AG08395 (cell line): ENCODE measurements around the gene PPP3CB.

ENCODE experiments used
- DNase-seq: peaks from one replicate; pipeline ENCODE4 v3.0.0; 2012; ENCODE audit warnings: mixed read lengths, low spot score

PPP3CB gene

DNA sequence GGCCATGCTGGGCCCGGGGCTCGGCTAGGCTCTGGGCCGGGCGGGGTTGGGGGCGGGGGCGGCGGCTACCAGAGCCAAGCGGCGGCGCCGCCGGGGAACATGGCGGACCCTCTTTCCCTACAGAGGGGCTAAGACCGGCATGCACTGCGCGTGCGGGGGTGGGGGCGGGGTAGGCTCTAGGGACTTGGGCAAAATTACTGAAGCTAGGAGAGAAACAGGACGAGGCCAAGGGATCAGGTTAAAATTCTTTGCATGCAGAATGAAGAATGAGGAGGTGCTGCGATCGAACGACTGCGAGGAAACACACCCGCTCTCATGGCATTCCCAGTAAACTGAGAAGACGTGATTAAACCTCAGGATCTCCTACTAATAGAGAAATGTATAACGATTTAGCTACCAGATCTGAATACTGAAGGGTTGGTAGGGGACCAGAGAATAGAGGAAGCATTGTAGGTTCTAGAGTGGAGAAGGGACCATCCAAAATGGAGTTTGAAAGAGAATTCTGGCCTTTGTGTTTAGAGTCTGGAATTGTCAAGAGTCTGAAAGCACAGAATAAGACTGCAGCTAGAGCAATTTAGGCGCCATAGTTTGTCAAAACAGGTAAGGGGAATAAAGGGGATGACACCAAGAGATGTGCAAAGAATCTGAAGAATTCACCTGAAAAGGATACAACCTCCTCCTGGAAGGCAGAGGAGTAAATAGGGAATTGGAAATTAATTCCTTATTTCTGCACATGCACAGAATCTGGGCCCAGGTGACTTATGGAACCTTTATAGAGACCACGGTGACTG is at the start of gene PPP3CB:
TSS of gene PPP3CB (minus strand) at position 141 of the 791 bp plus-strand sequence. CDS start at position 6, 135 bp downstream.
- peak; percentile 97 for DNase-seq

DNA sequence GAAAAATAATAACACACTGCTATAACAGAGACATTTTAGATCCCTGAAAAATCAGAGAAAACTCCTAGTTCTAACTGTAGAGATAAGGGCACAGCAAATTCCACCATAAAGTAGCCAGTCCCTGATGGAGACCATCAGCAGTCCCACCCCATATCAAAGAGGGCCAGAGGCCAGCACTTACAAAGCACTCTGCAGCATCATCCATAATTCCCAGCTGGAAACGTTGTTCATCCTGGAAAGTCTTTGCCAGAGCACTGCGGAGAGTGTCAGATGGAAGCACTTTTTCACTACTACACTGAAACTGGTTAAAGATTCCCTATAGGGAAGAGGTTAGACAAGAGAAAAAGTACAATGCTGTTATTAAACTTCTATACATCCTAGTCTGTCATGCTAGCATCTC is 49.5 kb upstream of the PPP3CB start:
- DNase-seq = no peak

DNA sequence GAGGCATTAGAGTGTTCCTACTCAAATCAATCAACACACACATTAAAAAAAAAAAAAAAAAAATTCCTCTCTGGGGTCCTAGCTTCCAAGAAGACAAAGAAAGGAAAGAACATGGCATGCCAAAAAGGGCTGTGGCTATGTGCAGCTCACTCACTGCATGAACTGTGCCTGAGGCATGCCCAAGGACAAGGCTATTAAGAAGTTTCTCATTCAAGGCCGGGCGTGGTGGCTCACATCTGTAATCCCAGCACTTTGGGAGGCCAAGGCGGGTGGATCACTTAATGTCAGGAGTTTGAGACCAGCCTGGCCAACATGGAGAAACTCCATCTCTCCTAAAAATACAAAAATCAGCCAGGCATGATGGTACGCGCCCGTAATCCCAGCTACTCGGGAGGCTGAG is 41.9 kb upstream of the PPP3CB start:
- DNase-seq = no peak

DNA sequence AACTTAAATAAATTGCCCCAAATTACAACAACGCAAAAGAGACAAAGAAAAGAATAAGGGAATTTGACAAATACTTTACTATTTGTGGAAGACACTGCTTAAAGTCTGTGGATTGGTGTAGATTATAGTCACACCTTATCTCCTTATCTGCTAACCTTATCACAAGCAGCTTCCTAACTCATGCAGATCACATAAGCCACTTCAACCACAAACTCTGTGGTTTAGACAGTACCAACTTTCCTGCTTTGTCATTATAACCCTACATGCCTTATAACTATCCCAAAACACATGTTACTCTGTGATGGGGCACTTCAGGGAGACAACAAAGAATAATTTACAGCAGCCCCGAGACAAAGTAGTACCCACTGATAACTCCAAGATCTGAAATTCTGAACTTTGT is 41.5 kb upstream of the PPP3CB start:
- DNase-seq = no peak

DNA sequence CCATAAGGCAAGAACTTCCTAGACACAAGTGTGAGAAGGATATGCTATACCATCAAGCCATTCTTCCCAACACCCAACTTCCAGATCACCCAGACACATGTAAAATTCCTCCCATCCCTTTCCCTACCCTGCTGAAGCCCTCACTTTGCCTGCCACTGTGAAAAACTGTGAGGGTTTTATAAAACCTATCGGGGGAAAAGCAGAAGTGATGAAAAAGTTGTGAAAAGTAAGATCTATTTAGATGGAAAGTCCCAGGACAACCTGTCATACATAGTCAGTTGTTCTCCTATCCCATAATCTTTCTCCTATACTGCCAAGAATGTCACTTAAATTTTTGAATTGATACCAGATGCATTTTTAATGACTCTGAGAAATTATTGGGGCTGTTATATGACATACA is 39.0 kb upstream of the PPP3CB start:
- DNase-seq = no peak

DNA sequence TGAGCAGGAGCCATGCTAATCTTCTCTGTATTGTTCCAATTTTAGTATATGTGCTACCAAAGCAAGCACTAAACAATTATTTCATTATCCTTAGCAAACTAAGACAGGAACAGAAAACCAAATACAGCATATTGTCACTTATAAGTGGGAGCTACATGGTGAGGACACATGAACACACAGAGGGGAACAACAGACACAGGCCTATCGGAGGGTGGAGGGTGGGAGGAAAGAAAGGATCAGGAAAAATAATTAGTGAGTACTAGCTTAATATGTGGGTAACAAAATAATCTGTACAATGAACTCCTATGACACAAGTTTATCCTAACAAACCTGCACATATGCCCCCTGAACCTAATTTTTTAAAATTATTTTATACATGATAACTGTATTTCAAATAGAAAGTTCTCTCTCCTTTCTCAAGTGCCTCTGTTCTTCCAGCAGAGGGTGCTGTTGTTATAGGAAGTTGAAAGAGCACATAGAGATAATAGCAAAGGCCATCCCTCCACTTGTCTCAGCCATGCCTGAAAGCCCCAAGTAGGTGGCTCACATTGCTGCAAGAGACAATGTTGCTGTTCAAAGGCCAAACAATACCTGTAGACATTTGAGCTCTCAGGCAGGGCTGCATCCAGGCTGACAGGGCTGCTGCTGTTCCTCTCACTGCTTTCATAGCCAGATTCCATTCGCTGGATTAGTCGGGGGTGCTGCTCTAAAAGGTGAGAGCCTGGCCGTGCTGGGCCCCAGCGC is 33.4 kb upstream of the PPP3CB start:
- peak; percentile 79 for DNase-seq

DNA sequence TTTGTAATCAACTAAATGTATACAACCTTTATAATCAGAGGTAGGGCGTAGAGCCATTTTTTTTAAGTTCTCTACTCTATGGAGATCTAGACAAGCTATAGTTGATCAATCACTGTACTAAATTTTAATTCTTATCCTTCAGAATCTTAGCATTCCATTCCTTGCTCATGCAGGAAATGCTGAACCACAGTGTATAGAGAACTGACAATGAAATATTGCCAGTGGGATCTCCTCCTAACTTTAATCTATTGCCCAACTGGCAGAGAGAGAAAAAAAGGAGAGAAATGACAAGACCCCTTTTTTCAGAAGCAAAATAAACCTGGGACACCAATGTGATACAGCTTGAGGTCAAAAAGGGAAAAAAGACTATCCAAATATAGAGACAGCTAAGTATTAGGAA is 26.4 kb upstream of the PPP3CB start:
- peak; percentile 9 for DNase-seq

DNA sequence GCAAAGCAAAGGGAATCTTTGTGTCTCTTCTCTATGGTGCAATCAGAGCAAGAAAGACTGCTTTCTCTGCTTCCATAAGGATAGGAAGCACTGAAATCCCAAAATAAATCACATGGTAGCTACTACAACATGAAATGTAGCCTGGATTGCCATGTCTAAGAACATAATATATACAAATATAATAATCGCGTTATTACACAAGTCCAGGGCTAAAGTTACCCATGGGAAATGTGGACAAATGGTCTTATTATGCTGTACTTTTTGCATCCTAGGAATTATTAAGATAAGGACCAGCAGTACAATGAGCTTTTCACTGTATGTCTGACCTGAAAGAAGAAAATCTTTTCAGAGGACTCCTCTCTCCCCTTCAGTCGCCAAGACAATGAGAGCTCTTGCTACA is 23.5 kb upstream of the PPP3CB start:
- no peak for DNase-seq

DNA sequence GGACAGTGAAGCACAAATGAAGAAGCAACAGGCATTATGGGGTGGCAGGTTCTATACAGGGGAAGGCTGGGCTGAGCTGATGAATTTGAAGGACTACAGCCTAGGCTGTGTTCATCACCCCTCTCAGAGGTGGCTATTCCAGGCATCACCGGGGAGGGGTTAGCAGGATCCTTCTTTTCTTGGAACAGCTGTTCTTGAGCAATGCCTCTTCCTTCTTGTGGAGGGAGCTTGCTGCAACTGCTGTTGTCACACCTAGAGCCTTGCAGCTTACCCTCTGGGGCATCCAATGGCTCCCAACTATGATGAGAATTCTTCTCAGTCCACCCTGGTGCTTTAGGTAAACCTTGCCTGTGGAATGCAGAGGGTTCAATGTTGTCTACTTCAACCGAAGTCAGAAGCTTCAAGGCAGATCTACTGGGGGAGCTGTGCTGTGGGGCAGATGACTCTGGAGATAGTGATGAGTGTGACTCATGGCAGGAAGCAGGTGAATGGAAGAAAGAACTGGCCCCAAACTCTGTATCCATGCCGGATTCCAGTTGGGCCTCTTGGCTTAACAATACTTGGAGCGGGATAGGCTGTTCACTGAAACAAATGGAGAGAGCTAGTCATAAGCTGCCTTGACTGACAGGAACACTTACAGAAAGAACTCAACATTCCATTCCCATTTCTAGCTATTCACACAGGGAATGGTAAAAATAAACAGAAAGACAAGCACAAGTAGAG is 21.5 kb upstream of the PPP3CB start:
- no peak for DNase-seq

DNA sequence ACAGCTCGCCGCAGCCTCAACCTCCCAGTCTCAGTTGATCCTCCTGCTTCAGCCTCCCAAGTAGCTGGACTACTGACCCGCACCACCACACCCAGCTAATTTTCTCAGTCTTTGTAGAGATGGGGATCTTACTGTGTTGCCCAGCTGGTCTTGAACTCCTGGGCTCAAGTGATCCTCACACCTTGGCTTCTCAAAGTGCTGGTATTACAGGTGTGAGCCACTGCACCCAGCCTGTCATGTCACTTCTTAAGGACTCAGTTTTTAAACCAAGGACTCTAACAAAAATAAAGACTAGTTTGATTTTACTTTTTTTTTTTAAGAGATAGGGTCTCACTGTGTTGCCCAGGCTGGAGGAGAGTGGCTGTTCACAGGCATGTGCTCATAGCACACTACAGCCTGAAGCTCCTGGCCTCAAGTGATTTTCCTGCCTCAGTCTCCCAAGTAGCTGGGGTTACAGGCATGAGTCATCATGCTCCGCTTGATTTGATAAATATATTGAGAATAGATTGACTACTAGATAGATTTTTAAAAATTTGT is 16.5 kb upstream of the PPP3CB start:
- no peak for DNase-seq

DNA sequence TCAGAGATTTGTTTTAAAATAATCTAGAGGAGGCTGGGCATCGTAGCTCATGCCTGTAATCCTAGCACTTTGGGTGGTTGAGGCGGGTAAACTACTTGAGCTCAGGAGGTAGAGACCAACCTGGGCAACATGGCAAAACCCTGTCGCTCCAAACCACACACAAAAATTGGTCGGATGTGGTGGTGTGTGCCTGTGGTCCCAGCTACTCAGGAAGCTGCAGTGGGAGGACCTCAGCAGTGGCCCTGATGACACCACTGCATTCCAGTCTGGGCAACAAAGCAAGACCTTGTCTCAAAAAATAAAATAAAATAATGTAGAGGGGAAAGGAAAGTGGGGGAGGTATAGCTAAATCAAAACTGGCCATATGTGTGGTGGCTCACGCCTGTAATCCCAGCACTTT is 13.9 kb upstream of the PPP3CB start:
- DNase-seq = no peak

DNA sequence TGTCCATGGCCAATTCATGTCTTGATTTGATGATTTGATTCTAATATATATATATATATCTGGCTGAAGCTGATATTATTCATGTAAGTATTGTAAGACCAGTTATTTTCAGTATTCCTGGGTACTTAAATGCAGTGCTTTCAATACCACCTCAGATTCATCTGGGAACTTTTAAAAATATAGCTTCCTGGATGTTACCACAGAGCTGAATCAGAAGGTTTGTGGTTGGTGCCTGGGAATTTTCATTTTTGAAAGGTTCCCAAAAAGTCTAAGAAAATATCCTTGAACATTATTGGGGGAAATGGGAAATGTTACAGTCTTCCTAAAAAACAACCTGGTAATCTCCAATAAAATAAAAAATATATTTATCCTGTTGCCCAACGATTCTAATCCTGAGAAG is 10.7 kb upstream of the PPP3CB start:
- peak; percentile 62 for DNase-seq

DNA sequence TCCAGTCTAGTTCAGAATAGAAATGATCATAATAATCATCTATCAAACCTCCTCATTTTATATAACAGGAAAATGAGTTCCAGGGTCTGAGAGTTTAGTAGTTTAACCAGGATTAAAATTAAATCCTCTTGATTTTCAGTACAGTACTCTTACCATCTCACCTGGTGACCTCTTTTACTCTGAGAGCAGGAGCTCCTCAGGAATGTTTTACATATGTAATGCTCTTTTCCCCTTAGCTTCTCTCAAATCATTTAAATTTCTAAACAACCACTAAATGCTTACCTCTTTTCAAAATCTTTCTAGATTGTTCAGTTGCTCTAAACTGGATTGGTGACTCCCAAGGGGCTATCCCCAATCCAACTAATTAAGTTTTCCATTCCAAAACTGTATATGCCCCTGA is 10.2 kb upstream of the PPP3CB start:
- DNase-seq = no peak

DNA sequence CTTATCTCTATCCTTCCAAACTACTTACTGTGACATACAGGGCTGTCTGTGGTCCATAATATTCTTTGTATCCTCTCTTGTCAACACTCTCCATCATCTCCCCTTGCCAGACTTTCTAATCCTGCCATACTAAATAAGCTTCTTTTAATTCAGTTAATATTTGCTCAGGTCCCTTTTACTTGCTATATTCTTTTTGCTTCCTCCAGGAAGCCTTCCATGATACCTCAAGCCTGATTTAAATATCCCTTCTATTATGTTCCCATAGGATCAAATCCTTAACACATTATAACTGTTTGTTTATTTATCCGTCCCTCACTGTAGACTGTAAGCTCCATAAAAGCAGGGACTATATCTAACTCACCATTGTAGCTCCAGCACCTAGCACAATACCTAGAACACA is 7.2 kb upstream of the PPP3CB start:
- no peak for DNase-seq

DNA sequence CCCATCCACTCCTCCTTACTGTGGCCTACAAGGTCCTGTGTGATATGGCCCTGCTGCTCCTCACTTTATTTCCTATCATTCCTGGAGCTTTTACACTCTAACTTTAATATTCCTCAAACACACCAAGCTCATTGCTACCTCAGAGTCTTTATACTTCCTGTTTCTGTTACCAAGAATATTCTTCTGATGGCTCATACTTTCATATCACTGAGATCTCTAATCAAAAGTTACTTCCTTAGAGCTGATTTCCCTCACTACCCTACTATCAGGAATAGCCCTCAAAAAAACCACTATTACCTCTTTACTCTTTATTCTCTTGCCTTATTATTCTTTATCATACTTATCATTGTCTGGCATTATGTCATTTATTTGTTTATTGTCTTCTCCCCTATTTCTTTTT is 5.8 kb upstream of the PPP3CB start:
- DNase-seq = no peak

DNA sequence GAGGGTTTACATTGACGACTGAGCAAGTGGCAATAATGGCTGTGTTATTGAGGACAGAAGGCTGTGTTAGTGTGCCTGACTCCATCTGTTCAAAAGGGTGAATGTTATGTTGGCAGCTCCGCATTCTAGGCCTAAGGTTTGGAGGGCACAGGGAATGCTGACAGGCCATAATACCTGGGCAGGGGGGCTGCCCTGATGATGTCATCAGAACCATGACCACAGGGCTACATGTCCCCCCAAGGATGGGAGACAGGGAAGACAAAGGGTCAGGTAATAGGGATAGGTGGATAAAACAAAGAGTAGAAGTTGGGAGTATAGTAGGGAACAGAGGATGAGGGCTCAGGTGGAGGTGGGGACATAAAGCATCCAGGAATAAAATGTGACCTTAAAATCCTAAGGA is 1.8 kb upstream of the PPP3CB start:
- no peak for DNase-seq

DNA sequence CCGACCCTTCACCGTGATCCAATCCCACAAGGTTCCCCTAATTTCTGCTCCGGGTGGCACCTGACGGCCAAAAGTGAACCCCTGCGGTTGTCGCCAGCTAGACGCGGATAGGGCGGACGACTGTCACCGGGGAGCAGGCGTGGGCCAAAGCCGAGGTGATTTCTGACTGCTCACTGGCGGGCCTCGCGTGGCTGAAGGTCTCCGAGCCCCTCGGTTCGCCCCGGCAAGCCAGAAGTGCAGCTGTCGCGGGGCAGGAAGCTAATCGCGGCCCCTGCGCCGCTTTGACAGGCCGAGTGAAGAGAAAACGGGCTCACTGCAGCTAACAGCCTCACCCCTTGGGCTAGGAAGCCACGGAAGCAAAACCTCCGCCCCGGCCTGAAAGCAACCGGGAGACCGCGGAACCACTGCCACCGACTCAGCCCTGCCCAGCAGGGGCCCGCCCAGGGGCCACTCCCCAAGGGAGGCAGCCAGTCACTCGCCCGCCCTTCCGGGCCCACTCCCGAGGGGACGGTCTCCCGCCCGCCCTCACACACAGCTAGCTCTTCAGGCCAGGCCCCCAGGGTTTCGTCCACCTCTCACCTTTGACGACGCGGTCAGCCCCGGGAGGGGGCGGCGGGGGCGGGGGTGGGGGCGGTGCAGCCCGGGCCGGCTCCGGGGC is 469 bp downstream of the PPP3CB start:
- DNase-seq = peak; percentile 93

DNA sequence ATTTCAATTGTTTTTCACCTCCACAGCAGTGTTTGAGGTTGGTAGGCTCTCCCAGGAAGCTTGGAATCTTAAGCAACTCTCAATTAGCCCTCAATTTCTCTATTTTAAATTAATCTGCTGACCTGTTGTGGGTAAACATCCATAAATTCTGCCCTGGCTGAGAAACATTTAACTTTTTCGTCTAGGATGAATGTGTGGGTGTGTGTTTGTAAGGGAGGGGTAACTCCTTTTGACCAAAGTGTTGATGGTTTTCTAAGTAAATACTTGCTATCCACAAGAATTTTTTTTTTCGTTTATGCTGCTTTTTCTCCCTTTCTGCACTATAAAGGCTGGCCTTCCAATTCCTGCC is 973 bp downstream of the PPP3CB start:
- DNase-seq = no peak

DNA sequence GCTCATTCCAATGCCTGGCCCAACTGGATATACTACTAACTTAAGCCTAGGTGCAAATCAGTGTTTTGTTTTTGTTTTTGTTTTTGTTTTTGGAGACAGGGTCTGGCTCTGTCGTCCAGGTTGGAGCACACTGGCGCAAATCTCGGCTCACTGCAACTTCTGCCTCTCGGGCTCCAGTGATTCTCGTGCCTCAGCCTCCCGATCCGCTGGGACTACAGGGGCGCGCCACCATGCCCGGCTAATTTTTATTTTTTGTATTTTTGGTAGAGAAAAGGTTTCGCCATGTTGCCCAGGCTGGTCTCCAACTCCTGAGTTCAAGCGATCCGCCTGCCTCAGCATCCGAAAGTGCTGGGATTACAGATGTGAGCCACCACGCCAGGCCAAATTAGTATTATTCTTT is 1.6 kb downstream of the PPP3CB start:
- no peak for DNase-seq

DNA sequence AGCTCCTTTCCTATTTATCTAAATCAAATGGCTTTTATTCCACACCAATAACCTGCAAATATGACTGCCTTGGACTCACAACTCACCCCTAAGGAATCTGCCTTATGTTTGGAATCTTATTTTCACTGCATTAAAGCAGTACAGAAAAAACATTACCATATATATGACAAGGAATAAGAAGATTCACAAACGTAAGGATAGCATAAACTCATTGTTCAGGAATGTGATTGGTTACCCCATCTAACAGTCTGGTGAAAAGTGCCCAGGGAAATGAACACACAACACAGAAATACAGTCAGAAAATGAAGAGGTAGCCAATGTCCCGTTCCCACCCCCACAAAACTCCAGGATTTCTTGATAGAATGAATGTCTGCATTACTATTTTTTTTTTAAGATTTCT is 2.0 kb downstream of the PPP3CB start:
- DNase-seq = peak; percentile 20

DNA sequence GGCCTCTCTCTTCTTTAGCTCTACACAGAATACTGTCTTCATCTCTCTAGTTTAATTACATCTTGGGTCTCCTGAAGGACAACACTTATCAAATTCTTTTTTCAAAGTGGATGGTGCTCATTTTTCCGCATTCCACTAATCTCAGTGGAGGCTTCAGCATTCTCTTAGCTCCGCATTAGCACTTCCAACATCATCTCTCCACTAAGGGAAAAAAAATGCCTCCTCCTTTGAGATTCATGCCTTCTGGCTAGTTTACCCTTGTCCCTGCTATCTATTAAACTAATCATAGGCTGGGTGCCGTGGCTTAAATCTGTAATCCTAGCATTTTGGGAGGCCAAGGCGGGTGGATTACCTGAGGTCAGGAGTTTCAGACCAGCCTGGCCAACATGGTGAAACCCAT is 9.2 kb downstream of the PPP3CB start:
- no peak for DNase-seq

DNA sequence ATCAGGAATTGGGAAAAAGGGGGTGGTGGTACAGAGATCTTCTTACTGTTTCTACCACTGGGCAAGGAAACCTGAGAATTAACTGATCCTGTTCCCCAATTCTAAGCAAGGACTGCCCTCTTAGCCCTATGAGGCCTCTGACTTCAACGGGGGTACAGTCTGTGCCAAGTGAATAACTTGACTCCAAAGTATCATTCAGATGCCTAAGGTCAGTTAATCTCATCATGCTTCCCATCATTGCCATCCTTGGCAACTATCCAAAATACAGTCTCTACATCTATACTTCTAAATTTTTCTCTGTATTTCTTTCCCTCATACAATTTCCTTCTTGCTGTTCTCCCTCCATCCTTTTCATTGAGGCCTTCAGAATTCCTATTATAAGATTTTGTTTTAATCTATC is 10.5 kb downstream of the PPP3CB start:
- no peak for DNase-seq
